Measurements from ENCODE around the gene TNNC1.
A peak's percentile ranks its signal among the peaks of the same experiment; 100 is the strongest.

Gene TNNC1

GRCh38 chr3:52454938-52455282 is 1.1 kb upstream of the TNNC1 start:
- Mint-ChIP-seq H3K27ac (peak overlapping the region; percentile 99), H3K9me3 (no peaks in the 10 kb centered on the region), H3K4me3 (peak overlapping the region; percentile 97), H3K36me3 (peaks cover 49% of the 10 kb centered on the region), H3K4me1 (peaks cover 44% of the 10 kb centered on the region)
- DNase-seq (ENCODE audit: low spot score in 2 of 2) (no peak), ATAC-seq (peak; percentile 8)

GRCh38 chr3:52454250-52454937 is 553 bp upstream of the TNNC1 start:
- Mint-ChIP-seq H3K9me3 (no peaks in the 10 kb centered on the region), H3K36me3 (peaks cover 43% of the 10 kb centered on the region), H3K4me1 (peaks cover 44% of the 10 kb centered on the region), H3K27ac (peak overlapping the region; percentile 99), H3K4me3 (peak overlapping the region; percentile 97)
- no peak for DNase-seq (ENCODE audit: low spot score in 2 of 2)
- no peak for ATAC-seq

GRCh38 chr3:52452570-52453221 is 1.1 kb downstream of the TNNC1 start:
- H3K4me1 Mint-ChIP-seq: peaks cover 37% of the 10 kb centered on the region
- peak overlapping the region; percentile 99 for H3K27ac Mint-ChIP-seq

DNA sequence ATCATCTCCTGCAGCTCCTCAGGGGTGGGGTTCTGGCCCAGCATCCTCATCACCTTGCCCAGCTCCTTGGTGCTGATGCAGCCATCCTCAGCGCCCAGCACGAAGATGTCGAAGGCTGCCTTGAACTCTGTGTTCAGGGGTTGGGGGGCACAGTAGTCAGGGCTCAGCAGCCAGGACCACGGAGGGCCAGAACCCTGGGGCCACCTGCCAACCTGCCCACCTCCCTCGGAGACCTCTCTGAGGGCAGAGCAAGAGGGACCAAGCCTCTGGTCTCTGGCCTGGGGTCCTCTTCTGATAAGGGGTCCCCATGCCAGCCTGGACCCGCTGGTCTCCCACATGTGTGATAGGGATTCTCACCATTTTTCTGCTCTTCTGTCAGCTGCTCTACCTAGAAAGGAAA is 1.7 kb downstream of the TNNC1 start:
- ATAC-seq: no peak
- no peak for DNase-seq (ENCODE audit: low spot score in 2 of 2)
- Mint-ChIP-seq H3K27ac (no peak overlapping the region), H3K36me3 (peaks cover 21% of the 10 kb centered on the region), H3K4me3 (no peak overlapping the region), H3K9me3 (no peaks in the 10 kb centered on the region), H3K4me1 (peaks cover 34% of the 10 kb centered on the region)

More at GRCh38 chr3:52452570-52453221, 1.1 kb downstream of the TNNC1 start:
- Mint-ChIP-seq H3K36me3 (peaks cover 26% of the 10 kb centered on the region), H3K4me3 (no peak overlapping the region), H3K9me3 (no peaks in the 10 kb centered on the region)
- DNase-seq (ENCODE audit: low spot score in 2 of 2): no peak
- no peak for ATAC-seq

GRCh38 chr3:52451237-52452083 is 2.4 kb downstream of the TNNC1 start:
- Mint-ChIP-seq H3K4me3 (no peak overlapping the region), H3K36me3 (peaks cover 15% of the 10 kb centered on the region), H3K9me3 (no peaks in the 10 kb centered on the region), H3K4me1 (peaks cover 31% of the 10 kb centered on the region), H3K27ac (peak overlapping the region; percentile 45)
- ATAC-seq (no peak), DNase-seq (ENCODE audit: low spot score in 2 of 2) (no peak)

- no peak overlapping the region for H3K4me3 Mint-ChIP-seq
- H3K4me1 Mint-ChIP-seq: peaks cover 23% of the 10 kb centered on the region
- no peak for ATAC-seq
- no peaks in the 10 kb centered on the region for H3K9me3 Mint-ChIP-seq
- peaks cover 7% of the 10 kb centered on the region for H3K36me3 Mint-ChIP-seq
- no peak for DNase-seq (ENCODE audit: low spot score in 2 of 2)
- H3K27ac Mint-ChIP-seq: peak overlapping the region; percentile 45
These were observed 3.2 kb downstream of the TNNC1 start for GRCh38 chr3:52450489-52451236.

DNA sequence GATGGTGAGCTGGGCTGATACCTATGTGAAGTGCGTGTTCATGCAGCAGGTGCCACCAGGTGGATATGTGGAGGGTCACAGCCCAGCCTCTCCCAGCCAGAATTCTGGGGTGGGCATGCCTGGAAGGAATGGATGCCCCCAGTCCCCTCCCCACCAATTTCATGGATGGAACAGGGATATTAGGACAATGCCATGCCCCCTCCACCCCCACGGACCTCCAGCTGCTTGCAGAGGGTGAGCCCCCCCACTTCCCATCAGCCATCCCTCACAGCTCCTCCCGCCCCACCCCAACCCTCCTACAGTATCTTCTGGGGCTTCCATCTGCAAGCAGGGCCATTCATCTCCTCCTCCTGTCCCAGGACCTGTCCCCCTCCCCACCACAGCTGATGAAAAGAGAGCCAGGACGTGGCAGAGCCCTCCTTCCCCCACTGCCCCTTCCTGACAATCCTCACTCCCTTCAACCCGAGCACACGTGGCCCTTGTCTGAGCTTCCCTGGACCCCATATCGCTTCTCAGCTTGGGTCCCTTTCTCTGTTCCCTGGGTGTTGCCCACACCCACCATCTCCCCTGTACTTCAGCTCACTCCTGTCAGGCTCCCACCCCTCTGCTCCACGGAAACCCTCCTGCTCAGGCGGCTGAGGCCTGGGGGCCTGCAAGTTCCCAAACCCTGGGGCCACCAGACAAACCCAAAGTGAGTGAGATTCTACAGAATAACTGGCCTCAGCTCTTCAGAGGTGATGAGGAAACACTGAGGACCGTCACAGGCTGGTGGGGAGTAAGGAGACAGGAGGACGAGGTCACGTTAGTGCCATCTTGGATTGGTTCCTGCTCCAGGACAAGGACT is 6.1 kb downstream of the TNNC1 start:
- no peak for DNase-seq (ENCODE audit: low spot score in 2 of 2)
- H3K36me3 Mint-ChIP-seq: no peaks in the 10 kb centered on the region
- peak overlapping the region; percentile 64 for H3K27ac Mint-ChIP-seq
- H3K4me3 Mint-ChIP-seq: no peak overlapping the region
- no peak for ATAC-seq
- H3K9me3 Mint-ChIP-seq: no peaks in the 10 kb centered on the region
- H3K4me1 Mint-ChIP-seq: peaks cover 14% of the 10 kb centered on the region

GRCh38 chr3:52446631-52447511 is 7.0 kb downstream of the TNNC1 start:
- H3K9me3 Mint-ChIP-seq: no peaks in the 10 kb centered on the region
- H3K4me3 Mint-ChIP-seq: no peak overlapping the region
- peak; percentile 63 for ATAC-seq
- peaks cover 14% of the 10 kb centered on the region for H3K4me1 Mint-ChIP-seq
- H3K27ac Mint-ChIP-seq: peak overlapping the region; percentile 43
- peak; percentile 75 to 92 for DNase-seq (ENCODE audit: low spot score in 2 of 2)
- no peaks in the 10 kb centered on the region for H3K36me3 Mint-ChIP-seq

- Mint-ChIP-seq H3K4me3 (no peak overlapping the region), H3K27ac (no peak overlapping the region), H3K9me3 (no peaks in the 10 kb centered on the region), H3K36me3 (no peaks in the 10 kb centered on the region), H3K4me1 (peaks cover 14% of the 10 kb centered on the region)
- ATAC-seq (no peak), DNase-seq (ENCODE audit: low spot score in 2 of 2) (no peak)
These were observed 7.8 kb downstream of the TNNC1 start for GRCh38 chr3:52446042-52446441.

- peak; percentile 93 for ATAC-seq
- peaks cover 14% of the 10 kb centered on the region for H3K4me1 Mint-ChIP-seq
These were observed 8.7 kb downstream of the TNNC1 start, which contains the start of gene SEMA3G for GRCh38 chr3:52444860-52445793. TSS of gene SEMA3G (minus strand) at chr3:52445103. CDS start at chr3:52445027, 76 bp downstream.

DNA sequence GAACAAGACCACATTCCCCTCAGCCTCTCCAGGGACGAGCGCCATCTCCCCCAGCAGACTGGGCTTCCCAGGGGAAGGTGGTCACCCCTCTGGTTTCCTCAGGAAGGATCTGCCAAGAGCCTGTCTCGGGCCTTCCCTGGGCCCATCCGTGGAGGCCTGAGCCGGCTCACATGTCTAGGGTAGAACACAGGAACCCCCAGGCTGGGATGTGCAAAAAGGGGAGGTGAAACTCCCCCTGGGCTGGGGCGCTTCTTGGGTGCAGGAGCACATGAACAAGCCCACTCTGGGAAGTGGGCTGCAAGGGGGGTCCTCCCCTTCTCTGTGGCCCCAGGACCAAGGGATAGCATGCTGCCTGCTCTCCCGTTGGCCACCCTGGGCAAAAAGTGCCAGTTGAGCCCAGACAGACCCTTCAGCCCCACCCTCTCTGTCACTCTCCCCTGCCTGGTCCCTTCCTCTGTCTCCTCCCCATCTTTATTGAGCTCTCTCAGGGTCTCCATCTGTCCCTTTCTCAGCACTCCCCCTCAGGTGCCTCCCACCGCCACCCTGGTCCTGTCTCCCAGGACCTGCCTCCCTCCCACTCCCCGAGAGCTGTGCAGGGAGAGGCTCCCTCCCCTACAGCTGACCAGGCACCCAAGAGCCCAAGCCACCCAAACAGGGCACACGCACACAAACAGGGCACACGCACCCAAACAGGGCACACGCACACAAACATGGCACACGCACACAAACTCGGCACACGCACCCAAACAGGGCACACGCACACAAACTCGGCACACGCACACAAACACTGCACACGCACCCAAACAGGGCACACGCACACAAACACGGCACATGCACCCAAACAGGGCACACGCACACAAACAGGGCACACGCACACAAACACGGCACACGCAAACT is 9.8 kb downstream of the TNNC1 start:
- Mint-ChIP-seq H3K9me3 (no peaks in the 10 kb centered on the region), H3K4me3 (no peak overlapping the region), H3K4me1 (peaks cover 14% of the 10 kb centered on the region), H3K27ac (no peak overlapping the region), H3K36me3 (no peaks in the 10 kb centered on the region)
- ATAC-seq (no peak), DNase-seq (ENCODE audit: low spot score in 2 of 2) (no peak)

More at GRCh38 chr3:52444860-52445793, 8.7 kb downstream of the TNNC1 start, which contains the start of gene SEMA3G:
- DNase-seq (ENCODE audit: low spot score in 2 of 2): peak; percentile 54 to 86
- no peaks in the 10 kb centered on the region for H3K9me3 Mint-ChIP-seq
- no peaks in the 10 kb centered on the region for H3K36me3 Mint-ChIP-seq
- peak within 1 kb of the TSS; percentile 54 for H3K27ac Mint-ChIP-seq
- no peak within 1 kb of the TSS for H3K4me3 Mint-ChIP-seq

- H3K4me3 Mint-ChIP-seq: no peak overlapping the region
- H3K27ac Mint-ChIP-seq: no peak overlapping the region
These were observed 10.6 kb downstream of the TNNC1 start for GRCh38 chr3:52443268-52443610.

More at GRCh38 chr3:52443268-52443610, 10.6 kb downstream of the TNNC1 start:
- Mint-ChIP-seq H3K9me3 (no peaks in the 10 kb centered on the region), H3K4me1 (peaks cover 14% of the 10 kb centered on the region), H3K36me3 (no peaks in the 10 kb centered on the region)
- DNase-seq (ENCODE audit: low spot score in 2 of 2) (no peak), ATAC-seq (no peak)

Measured in stimulated activated effector memory CD8-positive, alpha-beta T cell treated with anti-CD3 and anti-CD28 coated beads, Interleukin-12 subunit alpha, Interleukin-12 subunit beta, amount 100 ng/mL, for 72 hours (primary cell).